Esophagus muscularis mucosa (tissue), 4 donors: Measurements from ENCODE around the gene SNTB2. TPM values are rescaled to one million over a fixed set of nuclear protein-coding genes. Genes with fewer than 3 reads are reported as not detected.

Experiments used
- DNase-seq: peaks from one replicate; pipeline ENCODE4 v3.0.0-alpha.2; 2017; ENCODE audit errors: extremely low spot score
- H3K27ac ChIP-seq, 4 donors: fragments of 200-600 bp; sonication (generic); replicated peaks in 1 of 4; 1 replicate in 3 of 4; 2 replicates in 1 of 4; pipeline ENCODE4 v1.5.1; 2016 to 2019; ENCODE audit warnings: mild to moderate bottlenecking in 1 of 4
- H3K27me3 ChIP-seq, 4 donors: fragments of 200-600 bp; sonication (generic); one replicate each; pipeline versions ENCODE4 v1.5.1 to v1.6.0; 2016 to 2019
- H3K36me3 ChIP-seq, 4 donors: fragments of 200-600 bp; sonication (generic); one replicate each; pipeline ENCODE4 v1.5.1; 2016 to 2019
- H3K4me1 ChIP-seq, 4 donors: fragments of 200-600 bp; sonication (generic); one replicate each; pipeline ENCODE4 v1.5.1; 2016 to 2019
- H3K4me3 ChIP-seq, 4 donors: fragments of 200-600 bp; sonication (generic); 1 replicate in 2 of 4; 2 replicates in 2 of 4; pipeline ENCODE4 v1.5.1; 2016 to 2019; ENCODE audit warnings: mild to moderate bottlenecking in 4 of 4, moderate library complexity in 1 of 4
- H3K9me3 ChIP-seq, 4 donors: fragments of 200-600 bp; sonication (generic); 1 replicate in 3 of 4; 2 replicates in 1 of 4; pipeline ENCODE4 v1.5.1; 2016 to 2019
- EP300 ChIP-seq: sonication (generic); formaldehyde crosslinking; IDR thresholded peaks from one replicate; pipeline ENCODE4 v1.6.1; 2017; ENCODE audit warnings: antibody characterized with exemption
- POLR2A ChIP-seq: fragments of 450-650 bp; IDR thresholded peaks from one replicate; pipeline ENCODE4 v1.6.1; 2017; ENCODE audit warnings: antibody characterized with exemption, moderate library complexity, mild to moderate bottlenecking, low read depth
- POLR2AphosphoS5 ChIP-seq, 2 donors: sonication (generic); formaldehyde crosslinking; IDR thresholded peaks; one replicate each; pipeline ENCODE4 v1.6.1; 2017; ENCODE audit warnings: antibody characterized with exemption in 2 of 2
- WGBS: methylation state at CpG from one replicate; pipeline ENCODE4 v1.1.5; 2018; 5-methylcytosine and 5-hydroxymethylcytosine counted together
- intact Hi-C: fragments of 100-400 bp; cut with DNase I; formaldehyde crosslinking; loops from one replicate; pipeline ENCODE4 v1.15.1; 2023
- total RNA-seq, 4 donors: library from RNA; depleted of rRNA; stranded (reverse); fragments of >200 nt; gene quantifications; one replicate each; pipeline versions ENCODE4 v1.1.0 to v1.2.1, GENCODE V29; 2016
- TF ChIP-seq, protein P1 (sequence below), 3 experiments: fragments of 200-600 bp in 2 of 3; fragments of 450-650 bp in 1 of 3; sonication (generic) in 2 of 3; IDR thresholded peaks; one replicate each; pipeline ENCODE4 v1.5.1; 2017 to 2019; ENCODE audit warnings: antibody characterized with exemption in 3 of 3, mild to moderate bottlenecking in 2 of 3, moderate library complexity in 1 of 3

SNTB2 gene
- total RNA-seq, 4 donors from 2014 or later: 36.1 to 73.4 (median 54.8) TPM

DNA sequence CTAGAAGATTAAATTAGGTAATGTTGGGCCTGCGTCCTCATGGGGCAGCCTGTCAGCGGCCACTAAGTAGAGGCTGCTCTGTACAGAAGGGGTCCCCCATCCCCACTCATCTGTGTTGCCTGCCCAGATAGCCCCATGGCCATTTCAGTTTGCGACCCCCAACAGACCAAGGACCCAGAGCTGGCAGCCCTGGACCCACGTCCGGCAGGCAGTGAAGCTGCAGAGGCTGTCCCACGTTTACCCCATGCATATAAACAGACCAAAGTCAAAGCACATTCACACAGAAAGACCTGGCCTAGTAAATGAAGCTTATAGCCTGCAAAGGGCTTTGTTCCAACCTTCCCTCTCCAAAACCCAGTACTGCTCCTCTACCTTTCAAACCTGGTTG is 138.8 kb downstream of the SNTB2 start:
- H3K4me1 ChIP-seq: peaks cover 30 to 54% (median 49%) of the 10 kb centered on the region in 4 donors
- no peaks in the 10 kb centered on the region for H3K27me3 ChIP-seq
- intact Hi-C loops: no loop called here
- 65% methylated on average over 6 of the region's 6 CpGs for WGBS
- H3K36me3 ChIP-seq: peaks cover 36 to 77% (median 71%) of the 10 kb centered on the region in 4 donors
- no peak for TF ChIP-seq POLR2A
- DNase-seq: no peak
- no peak overlapping the region for H3K27ac ChIP-seq
- H3K4me3 ChIP-seq: no peak overlapping the region
- H3K9me3 ChIP-seq: no peaks in the 10 kb centered on the region

DNA sequence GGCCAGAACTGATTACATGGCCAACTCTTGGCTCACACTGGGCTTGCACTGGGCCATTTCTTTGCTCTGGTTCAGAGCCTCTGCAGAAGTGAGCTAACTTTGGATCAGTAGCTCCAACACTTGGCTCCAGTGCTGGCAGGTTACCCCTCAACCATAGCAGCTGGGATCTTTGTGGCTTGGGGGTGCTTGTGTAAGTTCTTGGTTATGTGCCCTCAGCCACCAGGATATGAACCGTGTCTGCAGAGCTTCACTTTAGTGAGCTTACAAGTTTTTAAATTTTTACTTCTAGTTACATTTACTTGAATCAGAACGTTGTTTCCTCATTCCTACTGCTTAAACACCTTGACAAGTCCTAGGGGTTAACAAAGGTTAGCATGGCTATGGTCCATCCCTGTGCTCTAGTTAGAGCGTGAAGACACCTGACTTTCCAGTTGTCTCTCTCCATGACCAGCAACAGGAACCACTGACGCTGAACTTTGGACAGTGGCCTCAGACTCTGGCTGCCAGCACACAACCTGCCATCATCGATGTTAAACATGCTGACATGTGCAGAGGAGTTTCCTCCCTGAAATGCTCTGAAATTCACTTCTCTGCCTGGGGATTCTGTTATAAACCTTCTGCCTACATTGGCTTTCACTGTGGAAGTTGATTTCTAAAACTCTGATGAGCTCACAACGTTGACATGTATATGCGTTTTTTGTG is 139.4 kb downstream of the SNTB2 start:
- WGBS: 44% methylated on average over 6 of the region's 7 CpGs
- Histone ChIP-seq H3K27me3 (no peaks in the 10 kb centered on the region), H3K36me3 (peaks cover 31 to 71% (median 66%) of the 10 kb centered on the region in 4 donors), H3K4me3 (no peak overlapping the region), H3K9me3 (no peaks in the 10 kb centered on the region), H3K4me1 (peaks cover 34 to 60% (median 54%) of the 10 kb centered on the region in 4 donors), H3K27ac (no peak overlapping the region)
- TF ChIP-seq, protein P1, sequence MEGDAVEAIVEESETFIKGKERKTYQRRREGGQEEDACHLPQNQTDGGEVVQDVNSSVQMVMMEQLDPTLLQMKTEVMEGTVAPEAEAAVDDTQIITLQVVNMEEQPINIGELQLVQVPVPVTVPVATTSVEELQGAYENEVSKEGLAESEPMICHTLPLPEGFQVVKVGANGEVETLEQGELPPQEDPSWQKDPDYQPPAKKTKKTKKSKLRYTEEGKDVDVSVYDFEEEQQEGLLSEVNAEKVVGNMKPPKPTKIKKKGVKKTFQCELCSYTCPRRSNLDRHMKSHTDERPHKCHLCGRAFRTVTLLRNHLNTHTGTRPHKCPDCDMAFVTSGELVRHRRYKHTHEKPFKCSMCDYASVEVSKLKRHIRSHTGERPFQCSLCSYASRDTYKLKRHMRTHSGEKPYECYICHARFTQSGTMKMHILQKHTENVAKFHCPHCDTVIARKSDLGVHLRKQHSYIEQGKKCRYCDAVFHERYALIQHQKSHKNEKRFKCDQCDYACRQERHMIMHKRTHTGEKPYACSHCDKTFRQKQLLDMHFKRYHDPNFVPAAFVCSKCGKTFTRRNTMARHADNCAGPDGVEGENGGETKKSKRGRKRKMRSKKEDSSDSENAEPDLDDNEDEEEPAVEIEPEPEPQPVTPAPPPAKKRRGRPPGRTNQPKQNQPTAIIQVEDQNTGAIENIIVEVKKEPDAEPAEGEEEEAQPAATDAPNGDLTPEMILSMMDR (IDR thresholded peaks at IDR 0.05): no peak
- TF ChIP-seq POLR2A (no peak), POLR2AphosphoS5 (IDR thresholded peaks at IDR 0.05) (no peak)
- intact Hi-C loops: no loop called here
- DNase-seq: no peak

DNA sequence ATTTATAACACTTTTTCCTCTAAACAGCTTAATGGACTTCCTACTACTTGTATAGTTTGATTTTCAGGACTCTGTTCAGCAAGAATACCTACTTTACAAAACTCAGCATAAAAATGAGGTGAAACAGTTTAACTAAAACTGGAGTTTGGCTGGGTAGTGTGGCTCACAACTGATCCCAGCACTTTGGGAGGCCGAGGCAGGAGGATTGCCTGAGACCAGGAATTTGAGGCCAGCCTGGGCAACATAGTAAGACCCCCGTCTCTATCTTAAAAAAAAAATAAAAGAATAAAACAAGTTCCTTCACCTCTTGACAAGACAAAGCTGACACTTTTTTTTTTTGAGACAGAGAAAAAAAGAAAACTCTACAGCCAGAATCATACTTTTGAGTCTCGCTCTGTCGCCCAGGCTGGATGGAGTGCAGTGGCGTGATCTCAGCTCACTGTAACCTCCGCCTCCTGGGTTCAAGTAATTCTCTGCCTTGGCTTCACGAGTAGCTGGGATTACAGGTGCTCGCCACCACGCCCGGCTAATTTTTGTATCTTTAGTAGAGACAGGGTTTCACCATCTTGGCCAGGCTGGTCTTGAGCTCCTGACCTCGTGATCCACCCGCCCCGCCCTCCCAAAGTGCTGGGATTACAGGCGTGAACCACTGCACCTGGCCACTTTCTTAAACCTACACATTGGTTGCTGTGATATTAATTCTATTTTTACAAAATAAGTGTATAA is 140.8 kb downstream of the SNTB2 start:
- Histone ChIP-seq H3K36me3 (peaks cover 27 to 71% (median 63%) of the 10 kb centered on the region in 4 donors), H3K27me3 (no peaks in the 10 kb centered on the region), H3K4me1 (peaks cover 36 to 66% (median 59%) of the 10 kb centered on the region in 4 donors), H3K27ac (peak overlapping the region in 1 of 4 donors; percentile 15), H3K4me3 (no peak overlapping the region), H3K9me3 (no peaks in the 10 kb centered on the region)
- no peak for DNase-seq
- intact Hi-C loops: no loop called here
- no peak for TF ChIP-seq POLR2A
- TF ChIP-seq POLR2AphosphoS5 (IDR thresholded peaks at IDR 0.05): no peak
- TF ChIP-seq, protein P1 (IDR thresholded peaks at IDR 0.05): no peak
- TF ChIP-seq EP300: no peak
- 92% methylated on average over 14 of the region's 14 CpGs for WGBS

DNA sequence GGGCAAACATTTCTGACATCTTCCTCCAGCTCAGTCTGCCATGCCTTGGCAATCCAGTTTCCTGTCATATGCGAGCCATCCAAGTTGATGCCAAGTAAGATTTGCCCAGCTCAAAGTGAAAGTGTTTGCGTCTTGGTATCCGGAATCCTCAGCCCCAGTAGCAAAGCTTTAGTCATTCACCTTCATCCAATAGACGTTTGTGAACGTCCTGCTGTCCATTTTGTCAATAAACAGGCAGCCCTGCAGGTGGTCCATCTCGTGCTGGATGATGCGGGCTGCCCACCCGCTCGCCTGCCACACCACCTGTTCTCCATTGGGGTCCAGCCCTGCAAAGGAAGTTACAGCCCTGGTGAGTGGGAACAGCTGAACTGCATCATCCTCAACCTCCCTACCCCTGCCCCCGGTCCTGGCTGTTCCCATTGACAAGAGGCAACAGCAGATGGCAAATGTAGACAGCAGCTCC is 141.9 kb downstream of the SNTB2 start:
- intact Hi-C loops: no loop called here
- Histone ChIP-seq H3K36me3 (peaks cover 27 to 71% (median 63%) of the 10 kb centered on the region in 4 donors), H3K27ac (peak overlapping the region in 2 of 4 donors; percentile 34 to 94), H3K4me1 (peaks cover 36 to 70% (median 61%) of the 10 kb centered on the region in 4 donors), H3K4me3 (peak overlapping the region; percentile 72 to 97 (median 84)), H3K9me3 (no peaks in the 10 kb centered on the region), H3K27me3 (no peaks in the 10 kb centered on the region)
- no peak for DNase-seq
- 39% methylated on average over 10 of the region's 10 CpGs for WGBS
- TF ChIP-seq POLR2AphosphoS5 (IDR thresholded peaks at IDR 0.05) (peak in 1 of 2 donors; percentile 5), POLR2A (no peak)

DNA sequence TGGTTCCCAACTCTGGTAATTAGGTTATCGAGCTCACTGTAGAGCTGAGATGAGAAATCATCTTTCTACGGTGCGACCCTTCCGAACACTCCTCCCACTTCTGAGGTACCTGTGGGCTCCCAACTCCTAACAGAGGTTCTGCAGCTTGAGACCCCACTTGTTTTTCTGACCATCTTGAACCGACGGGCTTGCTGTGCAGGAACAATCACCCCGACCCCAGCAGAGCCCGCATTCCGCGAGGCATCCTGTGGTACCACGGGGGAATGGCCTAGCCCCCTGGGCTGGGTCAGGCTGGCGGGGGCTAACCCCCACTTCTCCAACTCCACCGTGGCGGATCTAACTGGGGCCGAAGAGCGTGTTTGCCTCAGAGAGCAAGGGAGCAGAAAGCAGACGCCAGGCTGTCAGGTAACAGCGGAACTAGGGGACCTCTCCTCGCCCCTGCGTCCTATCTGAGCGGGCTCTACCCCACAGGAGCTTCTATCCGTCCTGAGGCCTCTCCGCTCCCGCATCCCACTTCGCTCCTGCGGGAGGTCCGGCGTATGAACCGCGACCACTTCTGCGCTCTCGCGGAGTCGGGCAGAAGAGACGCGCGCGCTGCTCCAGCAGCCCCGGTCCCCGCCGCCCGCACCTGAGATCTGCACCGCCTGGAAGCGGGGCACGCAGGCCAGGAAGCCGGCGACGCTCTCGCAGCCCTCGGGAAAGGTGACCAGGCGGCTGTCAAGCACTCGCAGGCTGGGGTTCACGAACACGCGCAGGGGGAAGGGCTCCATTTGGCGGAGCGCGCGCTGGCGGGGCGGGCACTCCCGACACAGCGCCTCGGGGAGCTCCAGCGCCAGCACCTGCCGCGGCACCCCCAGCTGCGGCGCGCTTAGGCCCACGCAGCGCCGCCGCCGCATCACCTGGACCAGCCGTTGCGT is 142.7 kb downstream of the SNTB2 start:
- TF ChIP-seq POLR2A (no peak), POLR2AphosphoS5 (IDR thresholded peaks at IDR 0.05) (peak in 1 of 2 donors; percentile 13), EP300 (no peak)
- 8% methylated on average over 10 of the region's 77 CpGs for WGBS
- Histone ChIP-seq H3K9me3 (no peaks in the 10 kb centered on the region), H3K4me3 (peak overlapping the region; percentile 72 to 97 (median 84)), H3K27me3 (no peaks in the 10 kb centered on the region), H3K36me3 (peaks cover 34 to 71% (median 63%) of the 10 kb centered on the region in 4 donors), H3K4me1 (peaks cover 36 to 67% (median 59%) of the 10 kb centered on the region in 4 donors), H3K27ac (peak overlapping the region; percentile 79 to 94 (median 92))
- DNase-seq: no peak
- intact Hi-C loops: no loop called here
